ENCODE results near the gene RGL1. TPM values are rescaled to one million over a fixed set of nuclear protein-coding genes. Genes with fewer than 3 reads are reported as not detected.

Gene RGL1
- total RNA-seq, 1 donor from 2014 or later, result 28.2 TPM

- Histone ChIP-seq H3K36me3 (ENCODE audit: control insufficient read depth in 3 of 3, insufficient read depth in 3 of 3, low read length in 3 of 3) (peaks cover 0 to 9% (median 7%) of the 10 kb centered on the region in 3 donors), H3K9me3 (ENCODE audit: control insufficient read depth in 3 of 3, low read length in 3 of 3) (no peaks in the 10 kb centered on the region), H3K27me3 (ENCODE audit: control insufficient read depth in 3 of 3, insufficient read depth in 3 of 3, low read length in 3 of 3) (no peaks in the 10 kb centered on the region), H3K9ac (ENCODE audit: low read depth in 1 of 3, low read length in 3 of 3) (no peak overlapping the region), H3K27ac (ENCODE audit: low read depth, low read length) (no peak overlapping the region), H3K4me3 (ENCODE audit: low read length in 3 of 3) (no peak overlapping the region), H3K4me1 (ENCODE audit: control insufficient read depth in 3 of 3, insufficient read depth in 3 of 3, low read length in 3 of 3) (peaks cover 7 to 17% (median 14%) of the 10 kb centered on the region in 3 donors)
Observed at GRCh38 chr1:183947988-183948387, 143.1 kb downstream of the RGL1 start.

GRCh38 chr1:183952101-183952500 lies 147.2 kb downstream of the RGL1 start:
- Histone ChIP-seq H3K4me3 (ENCODE audit: low read length in 3 of 3) (no peak overlapping the region), H3K9ac (ENCODE audit: low read depth in 1 of 3, low read length in 3 of 3) (no peak overlapping the region), H3K4me1 (ENCODE audit: control insufficient read depth in 3 of 3, insufficient read depth in 3 of 3, low read length in 3 of 3) (peaks cover under 1 to 7% (median 2%) of the 10 kb centered on the region in 3 donors), H3K27me3 (ENCODE audit: control insufficient read depth in 3 of 3, insufficient read depth in 3 of 3, low read length in 3 of 3) (no peaks in the 10 kb centered on the region), H3K27ac (ENCODE audit: low read depth, low read length) (no peak overlapping the region), H3K36me3 (ENCODE audit: control insufficient read depth in 3 of 3, insufficient read depth in 3 of 3, low read length in 3 of 3) (peaks cover 0 to 7% (median 3%) of the 10 kb centered on the region in 3 donors), H3K9me3 (ENCODE audit: control insufficient read depth in 3 of 3, low read length in 3 of 3) (no peaks in the 10 kb centered on the region)

- H3K4me1 ChIP-seq (ENCODE audit: control insufficient read depth in 3 of 3, insufficient read depth in 3 of 3, low read length in 3 of 3), result peaks cover 2 to 7% (median 4%) of the 10 kb centered on the region in 3 donors
- no peaks in the 10 kb centered on the region for H3K27me3 ChIP-seq (ENCODE audit: control insufficient read depth in 3 of 3, insufficient read depth in 3 of 3, low read length in 3 of 3)
- H3K9ac ChIP-seq (ENCODE audit: low read depth in 1 of 3, low read length in 3 of 3), result no peak overlapping the region
- H3K4me3 ChIP-seq (ENCODE audit: low read length in 3 of 3), result no peak overlapping the region
- H3K36me3 ChIP-seq (ENCODE audit: control insufficient read depth in 3 of 3, insufficient read depth in 3 of 3, low read length in 3 of 3), result peaks cover 0 to 7% (median 3%) of the 10 kb centered on the region in 3 donors
- no peak overlapping the region for H3K27ac ChIP-seq (ENCODE audit: low read depth, low read length)
- no peaks in the 10 kb centered on the region for H3K9me3 ChIP-seq (ENCODE audit: control insufficient read depth in 3 of 3, low read length in 3 of 3)
Observed at GRCh38 chr1:183953031-183953430, 148.1 kb downstream of the RGL1 start.

GRCh38 chr1:183954496-183954895 lies 149.6 kb downstream of the RGL1 start:
- Histone ChIP-seq H3K4me3 (ENCODE audit: low read length in 3 of 3) (no peak overlapping the region), H3K36me3 (ENCODE audit: control insufficient read depth in 3 of 3, insufficient read depth in 3 of 3, low read length in 3 of 3) (peaks cover 0 to 7% (median 3%) of the 10 kb centered on the region in 3 donors), H3K9me3 (ENCODE audit: control insufficient read depth in 3 of 3, low read length in 3 of 3) (no peaks in the 10 kb centered on the region), H3K4me1 (ENCODE audit: control insufficient read depth in 3 of 3, insufficient read depth in 3 of 3, low read length in 3 of 3) (peaks cover 2 to 7% (median 4%) of the 10 kb centered on the region in 3 donors), H3K27ac (ENCODE audit: low read depth, low read length) (no peak overlapping the region), H3K27me3 (ENCODE audit: control insufficient read depth in 3 of 3, insufficient read depth in 3 of 3, low read length in 3 of 3) (no peaks in the 10 kb centered on the region), H3K9ac (ENCODE audit: low read depth in 1 of 3, low read length in 3 of 3) (no peak overlapping the region)

- H3K9ac ChIP-seq (ENCODE audit: low read depth in 1 of 3, low read length in 3 of 3), result no peak overlapping the region
- no peaks in the 10 kb centered on the region for H3K36me3 ChIP-seq (ENCODE audit: control insufficient read depth in 3 of 3, insufficient read depth in 3 of 3, low read length in 3 of 3)
- H3K4me3 ChIP-seq (ENCODE audit: low read length in 3 of 3), result no peak overlapping the region
- peaks cover 2 to 7% (median 4%) of the 10 kb centered on the region in 3 donors for H3K4me1 ChIP-seq (ENCODE audit: control insufficient read depth in 3 of 3, insufficient read depth in 3 of 3, low read length in 3 of 3)
- H3K9me3 ChIP-seq (ENCODE audit: control insufficient read depth in 3 of 3, low read length in 3 of 3), result no peaks in the 10 kb centered on the region
- peak overlapping the region; percentile 41 for H3K27ac ChIP-seq (ENCODE audit: low read depth, low read length)
- no peaks in the 10 kb centered on the region for H3K27me3 ChIP-seq (ENCODE audit: control insufficient read depth in 3 of 3, insufficient read depth in 3 of 3, low read length in 3 of 3)
Observed at GRCh38 chr1:183956559-183957188, 151.8 kb downstream of the RGL1 start.

- Histone ChIP-seq H3K27me3 (ENCODE audit: control insufficient read depth in 3 of 3, insufficient read depth in 3 of 3, low read length in 3 of 3) (no peaks in the 10 kb centered on the region), H3K27ac (ENCODE audit: low read depth, low read length) (peak overlapping the region; percentile 41), H3K9me3 (ENCODE audit: control insufficient read depth in 3 of 3, low read length in 3 of 3) (no peaks in the 10 kb centered on the region), H3K4me3 (ENCODE audit: low read length in 3 of 3) (no peak overlapping the region), H3K4me1 (ENCODE audit: control insufficient read depth in 3 of 3, insufficient read depth in 3 of 3, low read length in 3 of 3) (peaks cover 2 to 7% (median 4%) of the 10 kb centered on the region in 3 donors), H3K36me3 (ENCODE audit: control insufficient read depth in 3 of 3, insufficient read depth in 3 of 3, low read length in 3 of 3) (no peaks in the 10 kb centered on the region), H3K9ac (ENCODE audit: low read depth in 1 of 3, low read length in 3 of 3) (no peak overlapping the region)
Observed at GRCh38 chr1:183957216-183957830, 152.4 kb downstream of the RGL1 start.

- no peaks in the 10 kb centered on the region for H3K27me3 ChIP-seq (ENCODE audit: control insufficient read depth in 3 of 3, insufficient read depth in 3 of 3, low read length in 3 of 3)
- H3K36me3 ChIP-seq (ENCODE audit: control insufficient read depth in 3 of 3, insufficient read depth in 3 of 3, low read length in 3 of 3), result peaks cover 0 to 4% (median 0%) of the 10 kb centered on the region in 3 donors
- no peak overlapping the region for H3K9ac ChIP-seq (ENCODE audit: low read depth in 1 of 3, low read length in 3 of 3)
- no peak overlapping the region for H3K4me3 ChIP-seq (ENCODE audit: low read length in 3 of 3)
- H3K9me3 ChIP-seq (ENCODE audit: control insufficient read depth in 3 of 3, low read length in 3 of 3), result no peaks in the 10 kb centered on the region
- H3K4me1 ChIP-seq (ENCODE audit: control insufficient read depth in 3 of 3, insufficient read depth in 3 of 3, low read length in 3 of 3), result peaks cover 2 to 4% (median 4%) of the 10 kb centered on the region in 3 donors
- H3K27ac ChIP-seq (ENCODE audit: low read depth, low read length), result peak overlapping the region; percentile 27
Observed at GRCh38 chr1:183958958-183959357, 154.0 kb downstream of the RGL1 start.

- no peak overlapping the region for H3K27ac ChIP-seq (ENCODE audit: low read depth, low read length)
Observed at GRCh38 chr1:183961132-183961531, 156.2 kb downstream of the RGL1 start.

GRCh38 chr1:183962903-183963302 lies 158.0 kb downstream of the RGL1 start:
- Histone ChIP-seq H3K4me1 (ENCODE audit: control insufficient read depth in 3 of 3, insufficient read depth in 3 of 3, low read length in 3 of 3) (no peaks in the 10 kb centered on the region), H3K36me3 (ENCODE audit: control insufficient read depth in 3 of 3, insufficient read depth in 3 of 3, low read length in 3 of 3) (peaks cover 0 to 5% (median 4%) of the 10 kb centered on the region in 3 donors), H3K9ac (ENCODE audit: low read depth in 1 of 3, low read length in 3 of 3) (no peak overlapping the region), H3K27me3 (ENCODE audit: control insufficient read depth in 3 of 3, insufficient read depth in 3 of 3, low read length in 3 of 3) (no peaks in the 10 kb centered on the region), H3K4me3 (ENCODE audit: low read length in 3 of 3) (no peak overlapping the region), H3K9me3 (ENCODE audit: control insufficient read depth in 3 of 3, low read length in 3 of 3) (no peaks in the 10 kb centered on the region), H3K27ac (ENCODE audit: low read depth, low read length) (no peak overlapping the region)

More at GRCh38 chr1:183961132-183961531, 156.2 kb downstream of the RGL1 start:
- no peaks in the 10 kb centered on the region for H3K27me3 ChIP-seq (ENCODE audit: control insufficient read depth in 3 of 3, insufficient read depth in 3 of 3, low read length in 3 of 3)
- H3K9me3 ChIP-seq (ENCODE audit: control insufficient read depth in 3 of 3, low read length in 3 of 3), result no peaks in the 10 kb centered on the region
- H3K4me1 ChIP-seq (ENCODE audit: control insufficient read depth in 3 of 3, insufficient read depth in 3 of 3, low read length in 3 of 3), result peaks cover 2 to 4% (median 3%) of the 10 kb centered on the region in 3 donors
- no peak overlapping the region for H3K4me3 ChIP-seq (ENCODE audit: low read length in 3 of 3)
- H3K36me3 ChIP-seq (ENCODE audit: control insufficient read depth in 3 of 3, insufficient read depth in 3 of 3, low read length in 3 of 3), result peaks cover 0 to 4% (median 0%) of the 10 kb centered on the region in 3 donors
- H3K9ac ChIP-seq (ENCODE audit: low read depth in 1 of 3, low read length in 3 of 3), result no peak overlapping the region

GRCh38 chr1:183965726-183966125 lies 160.8 kb downstream of the RGL1 start:
- Histone ChIP-seq H3K27me3 (ENCODE audit: control insufficient read depth in 3 of 3, insufficient read depth in 3 of 3, low read length in 3 of 3) (no peaks in the 10 kb centered on the region), H3K36me3 (ENCODE audit: control insufficient read depth in 3 of 3, insufficient read depth in 3 of 3, low read length in 3 of 3) (peaks cover 4 to 13% (median 10%) of the 10 kb centered on the region in 3 donors), H3K27ac (ENCODE audit: low read depth, low read length) (no peak overlapping the region), H3K4me1 (ENCODE audit: control insufficient read depth in 3 of 3, insufficient read depth in 3 of 3, low read length in 3 of 3) (no peaks in the 10 kb centered on the region), H3K9me3 (ENCODE audit: control insufficient read depth in 3 of 3, low read length in 3 of 3) (no peaks in the 10 kb centered on the region), H3K9ac (ENCODE audit: low read depth in 1 of 3, low read length in 3 of 3) (no peak overlapping the region), H3K4me3 (ENCODE audit: low read length in 3 of 3) (no peak overlapping the region)
